ENCODE results near the gene GLT6D1.
"Not testable (repeated sequence)": the region's sequence is repeated elsewhere in the genome, so short reads cannot be mapped to it uniquely, and the experiment has no call there.

The GLT6D1 gene

GRCh38 chr9:135665795-135666189 is 26.5 kb upstream of the GLT6D1 start:
- DNase-seq (ENCODE audit: low read depth in 4 of 4, low spot score in 1 of 4) = no peak

GRCh38 chr9:135664801-135665794 is 25.8 kb upstream of the GLT6D1 start:
- no peak for DNase-seq (ENCODE audit: low read depth in 4 of 4, low spot score in 1 of 4)

GRCh38 chr9:135664266-135664665 is 24.9 kb upstream of the GLT6D1 start:
- DNase-seq (ENCODE audit: low read depth in 4 of 4, low spot score in 1 of 4) = no peak

GRCh38 chr9:135663857-135664256 is 24.5 kb upstream of the GLT6D1 start:
- no peak for DNase-seq (ENCODE audit: low read depth in 4 of 4, low spot score in 1 of 4)

- DNase-seq (ENCODE audit: low read depth in 4 of 4, low spot score in 1 of 4) = no peak
Measured at GRCh38 chr9:135663451-135663770, 24.1 kb upstream of the GLT6D1 start.

GRCh38 chr9:135662758-135663450 is 23.6 kb upstream of the GLT6D1 start, which contains the start of gene LCN9:
Gene LCN9 (plus strand): TSS chr9:135663309. CDS start chr9:135663322, 13 bp downstream.
- DNase-seq (ENCODE audit: low read depth in 4 of 4, low spot score in 1 of 4) = no peak

- no peak for DNase-seq (ENCODE audit: low read depth in 4 of 4, low spot score in 1 of 4)
Measured at GRCh38 chr9:135661816-135662560, 22.6 kb upstream of the GLT6D1 start.

- no peak for DNase-seq (ENCODE audit: low read depth in 4 of 4, low spot score in 1 of 4)
Measured at GRCh38 chr9:135660407-135660806, 21.1 kb upstream of the GLT6D1 start.

- no peak for DNase-seq (ENCODE audit: low read depth in 4 of 4, low spot score in 1 of 4)
Measured at GRCh38 chr9:135659252-135659651, 19.9 kb upstream of the GLT6D1 start.

- no peak for DNase-seq (ENCODE audit: low read depth in 4 of 4, low spot score in 1 of 4)
Measured at GRCh38 chr9:135657416-135657815, 18.1 kb upstream of the GLT6D1 start.

GRCh38 chr9:135655317-135655716 is 16.0 kb upstream of the GLT6D1 start:
- DNase-seq (ENCODE audit: low read depth in 4 of 4, low spot score in 1 of 4) = no peak

- DNase-seq (ENCODE audit: low read depth in 4 of 4, low spot score in 1 of 4) = no peak
Measured at GRCh38 chr9:135650408-135650807, 11.1 kb upstream of the GLT6D1 start.

GRCh38 chr9:135649508-135649907 is 10.2 kb upstream of the GLT6D1 start:
- no peak for DNase-seq (ENCODE audit: low read depth in 4 of 4, low spot score in 1 of 4)

- no peak for DNase-seq (ENCODE audit: low read depth in 4 of 4, low spot score in 1 of 4)
Measured at GRCh38 chr9:135648494-135649410, 9.4 kb upstream of the GLT6D1 start.

- DNase-seq (ENCODE audit: low read depth in 4 of 4, low spot score in 1 of 4) = no peak
Measured at GRCh38 chr9:135647884-135648283, 8.5 kb upstream of the GLT6D1 start.

- DNase-seq (ENCODE audit: low read depth in 4 of 4, low spot score in 1 of 4) = no peak
Measured at GRCh38 chr9:135644631-135645218, 5.4 kb upstream of the GLT6D1 start.

- DNase-seq (ENCODE audit: low read depth in 4 of 4, low spot score in 1 of 4) = no peak
Measured at GRCh38 chr9:135641745-135642144, 2.4 kb upstream of the GLT6D1 start.

- DNase-seq (ENCODE audit: low read depth in 4 of 4, low spot score in 1 of 4) = no peak
Measured at GRCh38 chr9:135641047-135641446, 1.7 kb upstream of the GLT6D1 start.

GRCh38 chr9:135636930-135637530 is 2.3 kb downstream of the GLT6D1 start:
- not testable (repeated sequence) for DNase-seq (ENCODE audit: low read depth in 4 of 4, low spot score in 1 of 4)

GRCh38 chr9:135632841-135633240 is 6.5 kb downstream of the GLT6D1 start:
- no peak for DNase-seq (ENCODE audit: low read depth in 4 of 4, low spot score in 1 of 4)

All from stimulated activated CD4-positive, alpha-beta T cell treated with anti-CD3 and anti-CD28 coated beads, Interleukin-1b, Interleukin-23, amount 100 ng/mL, for 24 hours (primary cell).